NB4 (cell line): ENCODE measurements around the gene CCDC194.

ENCODE experiments used
- DNase-seq: peaks from one replicate; pipeline ENCODE4 v3.0.0; 2010; ENCODE audit warnings: low read depth
- H3K4me3 ChIP-seq: one replicate; pipeline ENCODE4 v1.5.1; 2011; ENCODE audit warnings: mild to moderate bottlenecking, low read depth, low read length, moderate library complexity
- MYC ChIP-seq: IDR thresholded peaks from 2 replicates; pipeline ENCODE4 v1.6.1; 2011; ENCODE audit warnings: low read depth, low read length
- POLR2A ChIP-seq: IDR thresholded peaks from 2 replicates; pipeline ENCODE4 v1.6.1; 2011; ENCODE audit warnings: mild to moderate bottlenecking; ENCODE audit not compliant: insufficient read length; ENCODE audit errors: extremely low read depth
- TF ChIP-seq, protein P1 (sequence below): IDR thresholded peaks from one replicate; pipeline ENCODE4 v1.5.1; 2012; ENCODE audit warnings: low read depth, low read length
- TF ChIP-seq, protein P2 (sequence below): IDR thresholded peaks from 2 replicates; pipeline ENCODE4 v1.6.1; 2011; ENCODE audit warnings: low read depth, low read length

CCDC194 gene, protein sequence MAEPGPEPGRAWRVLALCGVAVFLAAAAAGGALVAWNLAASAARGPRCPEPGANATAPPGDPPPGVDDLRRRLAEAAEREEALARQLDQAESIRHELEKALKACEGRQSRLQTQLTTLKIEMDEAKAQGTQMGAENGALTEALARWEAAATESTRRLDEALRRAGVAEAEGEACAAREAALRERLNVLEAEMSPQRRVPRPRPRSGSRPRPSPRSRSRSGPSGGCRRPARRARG

DNA sequence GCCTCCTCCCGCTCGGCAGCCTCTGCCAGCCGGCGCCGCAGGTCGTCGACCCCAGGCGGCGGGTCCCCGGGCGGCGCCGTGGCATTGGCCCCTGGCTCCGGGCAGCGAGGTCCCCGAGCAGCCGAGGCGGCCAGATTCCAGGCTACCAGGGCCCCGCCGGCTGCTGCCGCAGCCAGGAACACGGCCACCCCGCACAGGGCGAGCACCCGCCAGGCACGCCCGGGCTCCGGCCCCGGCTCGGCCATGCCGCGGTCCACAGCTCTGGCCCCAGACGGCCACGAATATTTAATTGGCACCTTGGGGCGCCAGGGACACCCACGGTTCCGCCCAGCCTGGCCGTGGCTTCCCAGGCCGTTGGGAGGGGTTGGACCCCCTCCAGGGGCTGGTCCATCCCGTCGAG lies at the start of gene CCDC194:
TSS of gene CCDC194 (minus strand) at position 283 of the 400 bp plus-strand sequence. CDS start at position 245, 38 bp downstream.
- no peak within 1 kb of the TSS for H3K4me3 ChIP-seq
- DNase-seq: no peak
- TF ChIP-seq, protein P1, sequence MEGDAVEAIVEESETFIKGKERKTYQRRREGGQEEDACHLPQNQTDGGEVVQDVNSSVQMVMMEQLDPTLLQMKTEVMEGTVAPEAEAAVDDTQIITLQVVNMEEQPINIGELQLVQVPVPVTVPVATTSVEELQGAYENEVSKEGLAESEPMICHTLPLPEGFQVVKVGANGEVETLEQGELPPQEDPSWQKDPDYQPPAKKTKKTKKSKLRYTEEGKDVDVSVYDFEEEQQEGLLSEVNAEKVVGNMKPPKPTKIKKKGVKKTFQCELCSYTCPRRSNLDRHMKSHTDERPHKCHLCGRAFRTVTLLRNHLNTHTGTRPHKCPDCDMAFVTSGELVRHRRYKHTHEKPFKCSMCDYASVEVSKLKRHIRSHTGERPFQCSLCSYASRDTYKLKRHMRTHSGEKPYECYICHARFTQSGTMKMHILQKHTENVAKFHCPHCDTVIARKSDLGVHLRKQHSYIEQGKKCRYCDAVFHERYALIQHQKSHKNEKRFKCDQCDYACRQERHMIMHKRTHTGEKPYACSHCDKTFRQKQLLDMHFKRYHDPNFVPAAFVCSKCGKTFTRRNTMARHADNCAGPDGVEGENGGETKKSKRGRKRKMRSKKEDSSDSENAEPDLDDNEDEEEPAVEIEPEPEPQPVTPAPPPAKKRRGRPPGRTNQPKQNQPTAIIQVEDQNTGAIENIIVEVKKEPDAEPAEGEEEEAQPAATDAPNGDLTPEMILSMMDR: no peak
- TF ChIP-seq, protein P2, sequence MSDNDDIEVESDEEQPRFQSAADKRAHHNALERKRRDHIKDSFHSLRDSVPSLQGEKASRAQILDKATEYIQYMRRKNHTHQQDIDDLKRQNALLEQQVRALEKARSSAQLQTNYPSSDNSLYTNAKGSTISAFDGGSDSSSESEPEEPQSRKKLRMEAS: no peak
- no peak for TF ChIP-seq MYC

DNA sequence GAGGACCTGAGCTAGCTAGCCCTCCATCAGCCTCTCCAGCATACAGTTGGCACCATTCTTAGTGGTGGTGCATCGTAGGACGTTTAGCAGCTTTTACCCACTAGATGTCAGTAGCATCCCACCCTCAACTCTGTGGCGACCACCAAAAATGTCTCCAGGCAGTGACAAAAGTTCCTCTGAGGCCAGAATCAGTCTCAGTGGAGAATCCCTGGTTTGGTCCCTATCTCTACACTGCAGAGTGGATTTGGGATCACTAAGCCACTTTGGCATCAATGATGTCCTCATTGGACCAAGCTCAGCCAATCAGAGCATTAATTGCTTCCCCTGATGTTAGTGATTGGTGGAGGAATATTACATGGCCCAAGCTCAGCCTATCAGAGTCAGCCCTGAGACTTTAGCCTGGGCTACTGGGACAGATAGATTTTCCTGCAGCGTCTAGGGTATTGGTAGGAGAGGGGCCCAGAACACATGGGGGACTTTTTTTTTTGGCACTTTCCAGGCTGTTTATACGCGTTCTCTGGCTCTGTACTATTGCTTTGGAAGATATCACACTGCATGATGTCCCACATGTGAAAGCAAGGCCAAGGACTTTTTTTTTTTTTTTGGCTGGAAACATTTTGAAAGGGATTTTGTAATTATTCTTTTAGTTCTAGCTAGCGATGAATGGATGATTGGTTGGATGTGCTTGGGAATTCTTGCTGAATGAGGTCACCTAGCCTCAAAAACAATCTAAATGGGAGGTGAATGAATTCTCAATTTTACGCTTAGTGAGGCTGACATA lies 47.4 kb upstream of the CCDC194 start:
- DNase-seq: peak; percentile 58
- no peak overlapping the region for H3K4me3 ChIP-seq
- TF ChIP-seq MYC: no peak
- TF ChIP-seq, protein P1: peak; percentile 38
- TF ChIP-seq, protein P2: no peak

DNA sequence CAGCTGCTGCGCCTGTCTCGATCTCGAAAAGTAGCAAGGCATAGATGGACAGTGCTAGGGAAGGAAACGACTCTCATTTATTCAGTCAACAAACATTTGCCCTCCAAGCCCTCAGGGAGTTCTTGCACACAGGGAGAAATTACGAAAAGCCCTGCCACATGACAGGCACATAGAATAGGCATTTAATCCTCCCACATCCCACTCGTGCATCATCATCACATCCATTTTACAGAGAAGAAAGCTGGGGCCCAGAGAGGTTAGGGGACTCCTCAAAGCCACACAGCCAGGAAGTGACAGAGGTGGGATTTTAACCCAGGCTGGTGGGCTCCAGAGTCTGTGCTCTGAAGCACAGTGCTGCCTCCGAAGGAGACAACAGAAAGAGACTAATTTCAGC lies 42.9 kb upstream of the CCDC194 start:
- DNase-seq: no peak
- TF ChIP-seq POLR2A (no peak), MYC (no peak)
- TF ChIP-seq, protein P1: no peak
- TF ChIP-seq, protein P2: no peak
- H3K4me3 ChIP-seq: no peak overlapping the region

DNA sequence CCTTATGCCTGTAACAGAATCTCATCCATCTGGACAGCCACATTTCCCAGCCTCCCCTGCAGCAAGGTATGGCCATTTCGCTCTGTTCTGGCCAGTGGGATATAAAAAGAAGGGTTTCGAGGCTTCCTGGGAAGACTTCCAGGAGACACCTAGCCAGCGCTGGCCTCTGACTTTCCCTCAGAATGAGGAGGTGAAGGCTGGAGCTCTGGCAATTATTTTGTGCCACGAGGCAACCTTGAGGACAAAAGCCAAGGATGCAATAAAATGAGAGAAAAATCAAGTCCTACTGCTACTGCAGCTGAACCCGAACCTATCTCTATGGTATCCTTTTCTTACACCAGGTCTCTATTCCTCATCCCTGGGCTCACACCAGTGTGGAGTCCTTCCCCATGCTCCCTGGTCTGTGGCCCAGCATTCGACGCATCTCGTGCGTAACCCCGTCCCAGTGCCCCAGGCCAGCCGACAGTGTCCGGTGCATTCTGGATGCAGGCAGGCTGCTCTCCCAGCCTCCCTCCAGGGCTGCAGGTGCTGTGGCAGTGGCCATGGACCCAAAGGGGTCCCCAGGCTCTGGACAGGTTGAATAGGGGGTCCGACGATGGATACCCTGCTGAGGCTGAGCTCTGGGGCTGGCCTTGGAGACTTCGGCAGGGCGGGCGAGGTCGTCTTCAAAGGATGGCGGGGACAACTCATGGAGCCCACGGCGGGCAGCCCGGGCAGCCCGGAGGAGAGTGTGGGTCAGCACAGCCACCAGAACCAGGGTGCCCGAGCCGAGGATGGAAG lies 42.3 kb upstream of the CCDC194 start:
- no peak for DNase-seq
- H3K4me3 ChIP-seq: no peak overlapping the region
- TF ChIP-seq, protein P2: no peak
- TF ChIP-seq, protein P1: no peak
- TF ChIP-seq MYC (no peak), POLR2A (no peak)

DNA sequence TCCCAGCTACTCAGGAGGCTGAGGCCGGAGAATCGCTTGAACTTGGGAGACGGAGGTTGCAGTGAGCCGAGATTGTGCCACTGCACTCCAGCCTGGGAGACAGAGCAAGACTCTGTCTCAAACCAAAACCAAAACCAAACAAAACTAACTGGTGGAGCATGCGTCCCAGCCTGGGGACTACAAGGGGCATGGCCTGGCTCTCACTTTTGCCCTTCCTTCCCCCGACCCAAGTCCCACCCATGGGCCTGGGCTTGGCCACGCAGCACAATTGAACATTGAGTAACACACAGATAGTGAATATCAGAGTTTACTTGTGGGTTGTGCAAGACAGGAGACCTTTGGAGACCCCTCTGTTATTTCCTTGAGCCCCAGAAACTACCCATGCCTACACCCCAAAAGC lies 41.2 kb upstream of the CCDC194 start:
- no peak overlapping the region for H3K4me3 ChIP-seq
- no peak for DNase-seq
- TF ChIP-seq POLR2A (no peak), MYC (no peak)
- TF ChIP-seq, protein P2: no peak
- TF ChIP-seq, protein P1: no peak
